Measurements from ENCODE around the gene CEP55.

DNA sequence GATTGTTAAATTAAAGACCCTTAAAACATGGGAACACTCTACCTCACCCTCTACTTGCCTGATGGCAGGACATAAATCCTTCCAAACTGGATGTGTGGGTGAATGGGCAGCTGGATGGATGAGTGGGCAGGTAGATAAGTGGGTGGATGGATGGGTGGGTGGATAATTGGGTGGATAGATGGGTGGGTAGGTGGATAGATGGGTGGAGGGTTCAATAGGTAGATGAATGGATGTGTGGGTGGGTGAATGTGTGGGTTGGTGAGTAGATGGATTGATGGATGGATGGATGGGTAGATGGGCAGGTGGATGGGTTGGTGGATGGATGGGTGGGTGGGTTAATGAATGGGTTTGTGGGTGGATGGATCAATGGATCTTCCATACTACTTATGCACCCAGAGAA, 51.1 kb downstream of the CEP55 start:
- TF ChIP-seq, protein P1, sequence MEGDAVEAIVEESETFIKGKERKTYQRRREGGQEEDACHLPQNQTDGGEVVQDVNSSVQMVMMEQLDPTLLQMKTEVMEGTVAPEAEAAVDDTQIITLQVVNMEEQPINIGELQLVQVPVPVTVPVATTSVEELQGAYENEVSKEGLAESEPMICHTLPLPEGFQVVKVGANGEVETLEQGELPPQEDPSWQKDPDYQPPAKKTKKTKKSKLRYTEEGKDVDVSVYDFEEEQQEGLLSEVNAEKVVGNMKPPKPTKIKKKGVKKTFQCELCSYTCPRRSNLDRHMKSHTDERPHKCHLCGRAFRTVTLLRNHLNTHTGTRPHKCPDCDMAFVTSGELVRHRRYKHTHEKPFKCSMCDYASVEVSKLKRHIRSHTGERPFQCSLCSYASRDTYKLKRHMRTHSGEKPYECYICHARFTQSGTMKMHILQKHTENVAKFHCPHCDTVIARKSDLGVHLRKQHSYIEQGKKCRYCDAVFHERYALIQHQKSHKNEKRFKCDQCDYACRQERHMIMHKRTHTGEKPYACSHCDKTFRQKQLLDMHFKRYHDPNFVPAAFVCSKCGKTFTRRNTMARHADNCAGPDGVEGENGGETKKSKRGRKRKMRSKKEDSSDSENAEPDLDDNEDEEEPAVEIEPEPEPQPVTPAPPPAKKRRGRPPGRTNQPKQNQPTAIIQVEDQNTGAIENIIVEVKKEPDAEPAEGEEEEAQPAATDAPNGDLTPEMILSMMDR (conservative IDR thresholded peaks at IDR 0.05; ENCODE audit: low read depth, low read length), result no peak
- no peak for TF ChIP-seq EZH2 (IDR thresholded peaks at IDR 0.05; ENCODE audit: low read length, unreplicated experiment)
